GM21825 (cell line): Measurements from ENCODE around the gene KRTAP13-4.

Experiments
- ATAC-seq: cut with Tn5 transposase; IDR thresholded peaks from one replicate; pipeline ENCODE4 v1.9.1; 2021; ENCODE audit warnings: mild to moderate bottlenecking, moderate library complexity; ENCODE audit not compliant: unreplicated experiment

The KRTAP13-4 gene

GRCh38 chr21:30430170-30430655, at the start of gene KRTAP13-4:
KRTAP13-4 (plus strand) TSS chr21:30430220; CDS start chr21:30430276, 56 bp downstream.
- no peak for ATAC-seq

GRCh38 chr21:30382201-30382600, 47.8 kb upstream of the KRTAP13-4 start:
- no peak for ATAC-seq

- no peak for ATAC-seq
Measured at GRCh38 chr21:30391492-30392025, 38.5 kb upstream of the KRTAP13-4 start.

GRCh38 chr21:30395731-30396130, 34.3 kb upstream of the KRTAP13-4 start, which contains the start of gene KRTAP13-1:
KRTAP13-1 (plus strand) TSS chr21:30396031; CDS start chr21:30396087, 56 bp downstream.
- no peak for ATAC-seq

- ATAC-seq, result no peak
Measured at GRCh38 chr21:30408782-30409494, 21.1 kb upstream of the KRTAP13-4 start.

- ATAC-seq, result no peak
Measured at GRCh38 chr21:30415993-30416392, 14.0 kb upstream of the KRTAP13-4 start.

- no peak for ATAC-seq
Measured at GRCh38 chr21:30425826-30426225, 4.2 kb upstream of the KRTAP13-4 start, which contains the start of gene KRTAP13-3. KRTAP13-3 (minus strand) TSS chr21:30425926; CDS start chr21:30425912, 14 bp downstream.

- no peak for ATAC-seq
Measured at GRCh38 chr21:30426731-30427130, 3.3 kb upstream of the KRTAP13-4 start.

GRCh38 chr21:30434033-30434631, 4.1 kb downstream of the KRTAP13-4 start:
- ATAC-seq, result no peak

- no peak for ATAC-seq
Measured at GRCh38 chr21:30437010-30437565, 7.1 kb downstream of the KRTAP13-4 start.

GRCh38 chr21:30439975-30440374, 10.0 kb downstream of the KRTAP13-4 start, which contains the start of gene KRTAP15-1:
KRTAP15-1 (plus strand) TSS chr21:30440275; CDS start chr21:30440328, 53 bp downstream.
- no peak for ATAC-seq

- no peak for ATAC-seq
Measured at GRCh38 chr21:30443226-30443625, 13.2 kb downstream of the KRTAP13-4 start.

GRCh38 chr21:30444204-30444603, 14.2 kb downstream of the KRTAP13-4 start:
- ATAC-seq, result no peak

GRCh38 chr21:30447056-30447455, 17.0 kb downstream of the KRTAP13-4 start:
- no peak for ATAC-seq

- no peak for ATAC-seq
Measured at GRCh38 chr21:30448514-30448913, 18.5 kb downstream of the KRTAP13-4 start.

GRCh38 chr21:30463713-30464112, 33.7 kb downstream of the KRTAP13-4 start:
- ATAC-seq, result no peak

GRCh38 chr21:30468900-30469714, 39.1 kb downstream of the KRTAP13-4 start:
- ATAC-seq, result no peak

- no peak for ATAC-seq
Measured at GRCh38 chr21:30478004-30478403, 48.0 kb downstream of the KRTAP13-4 start.

- no peak for ATAC-seq
Measured at GRCh38 chr21:30479259-30479658, 49.2 kb downstream of the KRTAP13-4 start.

- ATAC-seq, result no peak
Measured at GRCh38 chr21:30480145-30480544, 50.1 kb downstream of the KRTAP13-4 start, which contains the start of gene KRTAP19-1. KRTAP19-1 (minus strand) TSS chr21:30480367; CDS start chr21:30480317, 50 bp downstream.
